Thyroid gland (tissue), 4 donors: ENCODE results near the gene NTNG1.

Experiments used
- CTCF ChIP-seq, 6 experiments: fragments of 200-600 bp in 3 of 6; fragments of 450-650 bp in 3 of 6; sonication (generic) in 3 of 6; IDR thresholded peaks; one replicate each; pipeline ENCODE4 v1.5.1; 2016 to 2019; ENCODE audit warnings: antibody characterized with exemption in 6 of 6, mild to moderate bottlenecking in 2 of 6, inconsistent platforms in 1 of 6, moderate library complexity in 1 of 6
- POLR2A ChIP-seq, 2 donors: fragments of 450-650 bp; IDR thresholded peaks; one replicate each; pipeline ENCODE4 v1.6.1; 2017; ENCODE audit warnings: antibody characterized with exemption in 2 of 2, mild to moderate bottlenecking in 2 of 2, moderate library complexity in 1 of 2

GRCh38 chr1:107145637-107146036 lies 4.8 kb downstream of the NTNG1 start:
- TF ChIP-seq CTCF (IDR thresholded peaks at IDR 0.05), result no peak
- TF ChIP-seq POLR2A (IDR thresholded peaks at IDR 0.05), result no peak
